COLO668 (cell line): ENCODE measurements around the gene KCND3.
A peak's percentile ranks its signal among the peaks of the same experiment; 100 is the strongest.

Source experiments
- DNase-seq: peaks from one replicate; lab custom pipeline; 2025; ENCODE audit not compliant: unreplicated experiment; lab: John Stamatoyannopoulos, UW

KCND3 gene

DNA sequence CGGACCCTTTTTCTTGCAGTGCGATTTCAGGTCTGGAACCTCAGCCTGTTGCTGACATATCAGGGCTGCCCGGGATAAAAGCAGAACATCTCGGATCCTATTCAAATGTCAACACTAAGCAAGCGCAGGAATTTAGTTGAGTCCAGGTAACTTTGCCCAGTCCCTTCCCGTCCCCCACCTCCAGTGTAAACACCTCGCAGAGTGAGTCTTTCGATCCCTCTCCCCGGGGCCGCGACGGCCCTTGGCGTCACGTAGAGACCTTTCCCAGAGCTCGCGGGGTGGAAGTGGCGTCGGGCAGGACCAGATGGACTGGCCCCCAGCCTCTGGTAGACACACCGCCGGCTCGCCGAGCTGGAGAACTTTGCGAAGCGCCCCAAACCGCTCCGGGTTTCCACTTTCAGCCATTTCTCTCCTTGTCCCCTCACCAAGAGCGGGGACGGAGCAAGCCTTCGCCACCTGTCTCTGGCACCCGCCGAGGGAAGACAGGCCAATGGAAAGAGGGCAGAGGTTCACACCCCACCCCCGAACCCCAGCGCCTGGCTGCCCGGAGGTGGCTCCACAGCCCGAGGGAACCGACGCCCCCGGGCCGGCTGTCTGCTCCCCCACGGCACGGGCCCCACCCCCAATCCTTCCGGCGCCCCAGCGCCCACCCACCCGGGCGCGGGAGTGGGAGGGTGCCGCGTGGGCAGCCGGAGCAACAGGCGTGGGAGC lies 570 bp downstream of the KCND3 start:
- DNase-seq, result peak; percentile 78

GRCh38 chr1:111988377-111988742 lies 1.1 kb downstream of the KCND3 start:
- DNase-seq, result peak; percentile 52

GRCh38 chr1:111987502-111987901 lies 2.0 kb downstream of the KCND3 start:
- DNase-seq, result no peak

DNA sequence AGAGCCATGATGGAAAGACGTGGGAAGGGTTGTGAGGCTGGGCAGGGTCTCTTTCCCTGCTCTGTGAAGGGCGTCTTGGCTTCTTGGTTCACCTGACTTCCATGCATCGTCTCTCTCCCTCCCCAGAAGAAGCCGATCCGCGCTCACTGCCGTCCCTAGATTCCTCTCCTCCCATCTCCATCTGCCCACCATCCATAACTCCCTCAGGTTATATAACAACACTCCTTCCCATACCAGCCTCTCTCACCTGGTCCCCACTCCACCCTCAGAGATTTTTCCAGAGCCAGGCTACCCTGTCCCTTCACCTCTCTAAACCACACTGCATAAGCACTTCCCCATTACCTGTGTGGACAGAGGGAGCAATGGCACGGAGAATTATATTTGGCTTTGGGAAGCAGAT lies 6.0 kb downstream of the KCND3 start:
- DNase-seq, result no peak

DNA sequence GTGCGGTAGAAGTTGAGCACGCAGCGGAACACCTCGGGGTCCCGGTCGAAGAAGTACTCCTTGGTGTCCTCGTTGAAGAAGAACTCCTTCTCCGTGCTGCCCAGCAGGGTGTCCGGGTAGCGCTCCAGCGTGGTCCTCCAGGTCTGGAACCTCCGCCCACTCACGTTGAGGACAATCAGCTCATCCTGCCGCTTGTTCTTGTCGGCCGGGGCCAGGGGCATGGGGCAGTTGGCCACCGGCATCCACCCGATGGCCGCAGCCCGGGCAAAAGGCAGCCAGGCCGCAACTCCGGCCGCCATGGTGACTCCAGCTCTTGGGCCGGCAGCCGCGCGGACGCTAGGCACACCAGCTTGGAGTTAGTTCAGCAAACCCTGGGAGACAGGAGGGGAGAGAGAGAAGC lies 7.0 kb downstream of the KCND3 start:
- no peak for DNase-seq

GRCh38 chr1:111981871-111982270 lies 7.6 kb downstream of the KCND3 start:
- no peak for DNase-seq

DNA sequence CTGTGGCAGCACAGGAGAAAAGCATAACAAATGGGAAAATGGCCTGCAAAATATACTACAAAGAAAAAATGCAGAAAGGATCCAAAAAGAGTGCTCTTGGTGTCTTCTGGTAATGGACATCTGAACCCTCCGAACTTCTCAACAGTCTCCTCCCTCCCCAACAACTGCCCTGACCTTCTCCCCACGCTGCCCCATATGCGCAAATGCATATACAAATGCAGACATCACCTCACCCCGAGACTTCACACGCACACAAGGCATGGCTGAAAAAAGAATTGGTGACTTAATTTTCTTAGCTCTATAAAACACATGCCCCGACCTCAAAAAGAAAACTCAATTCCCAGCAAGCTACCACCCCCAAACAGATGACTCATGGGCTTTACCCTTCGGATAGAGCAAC lies 8.4 kb downstream of the KCND3 start:
- DNase-seq, result no peak

- peak; percentile 60 for DNase-seq
Observed at GRCh38 chr1:111980686-111981085, 8.8 kb downstream of the KCND3 start.

DNA sequence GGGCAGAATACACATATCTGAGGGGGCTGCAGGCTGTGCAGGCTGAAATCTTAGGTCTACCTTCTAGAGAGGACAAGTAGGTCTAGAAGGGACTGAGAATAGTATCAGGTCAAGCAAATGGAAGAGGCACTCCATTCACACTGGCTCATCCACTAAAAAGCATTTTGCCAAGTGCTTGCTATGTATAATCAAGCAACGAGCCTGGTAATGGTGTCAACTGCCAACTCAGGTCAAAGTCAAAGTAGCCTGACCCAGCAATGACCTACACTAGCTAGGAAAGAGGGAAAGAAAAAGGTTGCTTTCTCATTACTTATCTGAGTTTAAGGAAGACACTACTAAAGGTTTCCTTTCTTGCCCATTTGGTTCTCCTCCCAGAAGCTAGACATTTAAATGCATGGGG lies 10.8 kb downstream of the KCND3 start:
- no peak for DNase-seq

GRCh38 chr1:111977378-111977777 lies 12.1 kb downstream of the KCND3 start:
- no peak for DNase-seq

DNA sequence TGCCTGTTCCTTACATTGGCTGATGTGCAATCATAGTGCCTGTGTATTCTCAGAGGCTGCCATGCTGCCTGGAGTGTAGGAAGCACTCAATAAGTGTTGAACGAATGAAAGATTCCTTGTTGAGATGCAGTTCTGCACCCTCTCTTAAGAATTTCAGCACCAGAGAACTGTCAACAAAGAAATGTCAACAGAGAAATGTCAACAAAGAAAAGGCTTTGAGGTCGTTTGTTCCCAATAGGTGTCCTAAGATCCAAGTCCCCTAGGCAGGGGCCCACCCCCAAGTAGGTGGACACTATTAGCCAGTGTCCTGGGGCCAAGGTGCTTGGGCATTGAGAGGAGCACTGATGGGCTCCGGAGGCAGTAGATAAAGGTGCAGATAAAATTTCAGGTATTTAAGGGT lies 12.6 kb downstream of the KCND3 start:
- peak; percentile 41 for DNase-seq

GRCh38 chr1:111976332-111976731 lies 13.1 kb downstream of the KCND3 start:
- peak; percentile 52 for DNase-seq

DNA sequence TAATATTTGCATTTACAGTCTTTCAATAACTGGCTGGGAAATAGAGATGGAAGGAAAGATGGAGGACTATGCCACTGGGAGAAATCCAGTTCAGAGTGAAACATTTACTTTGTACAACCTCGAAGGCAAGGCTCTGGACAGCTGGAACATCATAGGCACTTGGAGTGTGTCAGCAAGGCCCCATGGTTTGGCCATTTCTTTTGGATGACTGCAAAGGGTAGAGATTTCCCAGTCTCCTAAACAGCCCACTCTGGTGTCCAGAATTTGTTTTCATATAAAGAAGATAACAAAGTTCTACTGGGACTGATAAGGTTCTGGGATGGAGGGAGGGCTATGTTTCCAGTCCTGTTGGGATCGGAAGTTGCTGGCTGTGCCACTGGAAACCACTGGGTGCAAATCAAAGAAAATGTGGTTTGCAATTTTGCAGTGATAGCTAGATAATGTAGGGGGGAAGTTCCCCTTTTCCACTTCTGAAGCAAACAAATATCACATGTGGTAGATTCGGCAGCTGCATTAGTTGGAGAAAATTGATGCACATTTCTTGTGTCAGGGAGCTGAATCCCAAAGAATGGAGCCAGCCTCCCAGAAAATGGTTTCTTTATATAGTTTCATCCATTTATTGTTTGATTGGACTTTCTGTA lies 16.2 kb downstream of the KCND3 start:
- no peak for DNase-seq

- DNase-seq, result no peak
Observed at GRCh38 chr1:111971396-111971795, 18.1 kb downstream of the KCND3 start.

- no peak for DNase-seq
Observed at GRCh38 chr1:111968511-111968910, 21.0 kb downstream of the KCND3 start.

GRCh38 chr1:111967886-111968285 lies 21.6 kb downstream of the KCND3 start:
- DNase-seq, result no peak

DNA sequence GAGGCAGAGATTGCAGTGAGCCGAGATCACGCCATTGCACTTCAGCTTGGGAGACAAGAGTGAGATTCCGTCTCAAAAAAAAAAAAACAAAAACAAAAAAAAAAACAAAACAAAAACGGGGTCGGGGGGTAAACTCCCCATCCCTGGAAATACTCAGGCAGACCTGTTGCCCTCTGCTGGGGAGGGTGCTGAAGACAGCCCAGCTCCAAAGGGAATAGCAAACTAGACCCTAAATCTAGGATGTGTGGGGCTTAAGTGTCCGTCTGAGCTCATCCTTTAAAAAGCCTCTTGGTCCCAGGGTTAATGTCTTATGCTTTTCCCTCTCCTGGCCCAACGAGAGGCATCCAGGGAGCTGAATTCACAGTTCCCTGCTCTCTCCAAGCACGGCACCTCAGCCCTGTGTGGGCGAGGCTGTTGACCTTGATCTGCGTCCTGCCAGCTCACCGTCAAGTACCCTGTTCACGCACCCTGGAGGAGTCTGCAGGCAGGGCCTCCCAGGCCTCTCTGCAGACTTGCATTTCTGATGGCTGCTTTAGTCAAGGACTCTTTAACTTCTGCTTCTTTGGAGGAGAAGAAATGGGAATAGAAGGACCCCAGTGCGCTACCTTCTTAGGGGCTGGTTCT lies 22.3 kb downstream of the KCND3 start:
- no peak for DNase-seq

DNA sequence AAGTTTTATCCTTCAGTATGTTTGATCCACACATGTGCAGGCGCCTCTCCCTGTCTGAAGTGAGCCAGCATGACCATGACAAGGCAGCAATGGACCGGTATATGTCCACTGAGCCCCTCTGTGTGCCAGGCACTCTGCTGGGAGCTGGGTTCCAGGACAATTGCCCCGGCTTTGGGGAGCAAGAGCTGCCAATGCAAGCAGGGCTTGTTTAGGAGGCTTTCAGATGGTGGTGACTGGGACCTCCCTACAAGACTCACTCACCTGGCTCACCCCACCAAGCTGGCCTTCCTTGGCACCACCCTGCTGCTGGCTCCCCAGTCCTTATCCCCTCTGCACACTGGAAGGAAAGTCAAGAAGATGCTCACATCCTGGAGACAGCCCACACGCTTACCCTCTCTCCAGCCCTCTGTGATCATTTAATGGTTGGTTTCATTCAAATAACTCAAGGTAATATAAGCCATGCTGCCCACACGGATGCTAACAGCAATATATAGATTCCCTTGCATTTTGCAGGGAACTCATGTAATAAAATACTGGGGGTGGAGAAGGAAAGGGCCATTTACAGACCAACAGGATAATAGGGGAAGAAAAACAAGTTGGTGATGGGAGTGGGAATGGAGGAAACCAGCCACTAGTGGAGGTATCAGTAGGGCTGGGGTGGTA lies 23.6 kb downstream of the KCND3 start:
- no peak for DNase-seq

DNA sequence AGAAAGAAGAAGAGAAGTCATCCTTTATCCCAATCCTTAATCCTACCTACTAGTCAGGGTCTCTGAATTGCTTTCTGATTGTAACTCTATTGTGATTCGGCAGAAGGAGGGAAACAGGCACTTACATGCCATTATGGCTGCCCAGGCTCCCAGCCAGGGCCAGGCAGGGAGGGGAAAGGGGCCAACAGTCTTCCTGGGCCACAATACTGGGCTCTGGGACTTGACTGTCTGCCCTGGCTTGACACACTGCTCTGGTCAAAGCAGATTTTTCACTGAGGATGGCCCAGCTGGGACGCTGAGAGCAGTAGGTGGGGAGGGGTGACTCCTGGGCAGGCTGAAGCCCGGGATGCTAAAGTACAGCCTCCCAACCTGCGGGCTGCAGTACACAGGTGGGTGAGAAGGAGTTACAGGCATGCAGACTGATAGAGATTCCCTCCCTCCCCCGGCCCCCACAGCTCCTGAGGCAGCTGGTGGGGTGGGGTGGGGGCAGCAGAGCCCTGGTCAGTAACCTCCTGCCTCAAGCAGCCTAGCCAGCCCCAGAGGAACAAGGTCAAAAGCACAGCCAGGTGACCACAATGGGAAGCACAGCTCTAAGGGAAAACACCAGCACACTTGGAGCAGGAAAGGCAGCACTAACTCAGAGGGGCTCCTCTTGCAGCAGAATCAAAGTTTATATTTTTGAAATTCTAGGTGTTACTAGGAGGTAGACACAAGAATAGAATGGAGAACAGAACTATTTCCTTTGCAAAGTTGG lies 25.3 kb downstream of the KCND3 start:
- DNase-seq, result no peak

DNA sequence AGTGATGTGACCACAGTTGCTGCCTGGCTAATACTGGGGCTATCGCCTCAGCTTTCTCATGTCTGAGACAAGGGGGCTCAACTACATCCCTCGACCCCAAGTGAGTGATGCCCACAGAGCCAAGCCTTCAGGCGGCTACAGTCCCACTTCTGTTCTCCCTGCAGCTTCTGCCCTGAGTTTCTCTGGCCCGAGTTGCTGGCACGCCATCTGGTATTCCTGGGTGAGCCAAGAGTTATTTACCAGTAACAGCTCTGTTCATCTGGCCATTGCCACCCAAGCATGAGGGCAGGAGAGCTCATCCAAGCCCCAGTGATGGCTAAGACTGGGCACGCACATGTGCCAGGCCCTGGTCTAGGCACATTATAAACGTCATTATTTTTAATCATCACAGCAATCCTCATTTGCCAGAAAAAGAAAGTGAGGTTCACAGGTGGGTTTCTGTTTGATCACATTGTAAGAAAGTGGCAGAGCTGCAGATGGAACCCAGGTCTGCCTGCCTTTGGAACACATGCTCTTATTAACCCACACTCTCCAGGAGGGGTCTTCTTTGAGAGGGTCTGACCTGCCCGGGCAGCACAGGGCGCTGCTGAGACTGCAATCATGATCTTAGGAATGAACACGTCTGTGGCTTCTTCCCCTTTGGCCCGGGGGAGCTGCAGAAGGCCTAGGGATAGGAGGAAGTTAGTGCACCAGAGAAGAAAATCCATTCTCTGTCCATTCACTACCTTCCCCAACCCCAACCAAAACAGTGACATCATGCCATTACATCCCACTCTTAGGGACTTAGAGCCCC lies 27.5 kb downstream of the KCND3 start:
- DNase-seq, result no peak
